Bronchial epithelial cell (primary cell): ENCODE data around the gene KRCC1. TPM values are rescaled to one million over a fixed set of nuclear protein-coding genes. Genes with fewer than 3 reads are reported as not detected.

Source experiments
- DNase-seq: peaks from one replicate; pipeline ENCODE4 v3.0.0-alpha.2; 2010; ENCODE audit warnings: low read depth
- FAIRE-seq: peaks from 2 replicates; lab custom pipeline; 2011; peaks lifted over from hg19 to GRCh38; lab: Jason Lieb, UNC
- H3K27me3 ChIP-seq: 2 replicates; pipeline ENCODE4 v1.5.1; 2011; ENCODE audit warnings: low read length; ENCODE audit not compliant: control insufficient read depth, insufficient read depth
- H3K36me3 ChIP-seq: 2 replicates; pipeline ENCODE4 v1.5.1; 2011; ENCODE audit warnings: low read length; ENCODE audit not compliant: control insufficient read depth, insufficient read depth
- H3K4me3 ChIP-seq: 2 replicates; pipeline ENCODE4 v1.5.1; 2011; ENCODE audit warnings: mild to moderate bottlenecking, low read depth, low read length, control low read depth
- total RNA-seq: library from RNA; depleted of rRNA; stranded (reverse); fragments of >200 nt; gene quantifications from 2 replicates; pipeline ENCODE4 v1.2.1, GENCODE V29; 2014
- TF ChIP-seq, protein P1 (sequence below): IDR thresholded peaks from 2 replicates; pipeline ENCODE4 v1.5.1; 2011; ENCODE audit warnings: mild to moderate bottlenecking, moderate library complexity, low read length, control low read depth, inconsistent platforms; ENCODE audit not compliant: insufficient read depth, severe bottlenecking

KRCC1 gene
- 8.4 and 13.6 TPM in 2 replicates for total RNA-seq

DNA sequence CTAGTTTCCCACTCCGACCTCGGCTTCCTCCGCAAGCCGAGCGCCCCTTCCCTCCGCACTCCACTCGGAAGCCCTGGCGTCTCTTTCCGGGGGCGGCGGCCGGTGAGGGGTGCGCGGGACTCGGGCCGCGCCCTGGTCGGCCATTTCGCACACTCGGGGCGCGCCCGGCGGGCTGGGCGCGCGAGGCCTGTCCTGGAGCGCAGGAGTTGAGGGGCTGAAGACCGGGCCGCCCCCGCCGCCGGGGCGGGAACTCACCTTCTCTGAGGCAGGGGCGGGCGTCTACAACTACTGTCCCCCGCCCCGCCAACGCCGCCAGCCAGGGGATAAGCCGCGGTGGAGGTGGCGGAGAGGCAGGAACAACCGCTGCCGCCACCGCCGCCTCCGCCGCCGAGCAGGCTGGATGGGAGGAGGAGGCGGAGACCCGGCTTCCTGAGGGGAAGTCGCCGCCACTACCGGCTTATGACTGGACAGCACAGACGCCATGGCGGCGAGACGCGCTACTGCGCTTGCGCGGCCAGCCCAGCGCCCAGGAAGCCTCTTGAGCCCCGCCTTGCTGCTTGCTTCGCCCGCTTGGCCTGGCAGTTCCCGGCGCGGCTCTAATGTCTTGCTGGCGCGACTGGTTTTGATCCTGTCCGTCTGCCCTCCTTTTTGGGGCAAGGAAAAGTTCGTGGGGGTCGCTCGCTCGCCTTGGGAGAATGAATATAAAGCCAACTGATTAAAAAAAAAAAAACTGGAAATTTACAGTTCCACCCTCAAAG, at the start of gene KRCC1:
KRCC1 (minus strand) TSS at position 413 of the 758 bp plus-strand sequence. CDS start 27,220 bp downstream, outside the sequence.
- FAIRE-seq = no peak

DNA sequence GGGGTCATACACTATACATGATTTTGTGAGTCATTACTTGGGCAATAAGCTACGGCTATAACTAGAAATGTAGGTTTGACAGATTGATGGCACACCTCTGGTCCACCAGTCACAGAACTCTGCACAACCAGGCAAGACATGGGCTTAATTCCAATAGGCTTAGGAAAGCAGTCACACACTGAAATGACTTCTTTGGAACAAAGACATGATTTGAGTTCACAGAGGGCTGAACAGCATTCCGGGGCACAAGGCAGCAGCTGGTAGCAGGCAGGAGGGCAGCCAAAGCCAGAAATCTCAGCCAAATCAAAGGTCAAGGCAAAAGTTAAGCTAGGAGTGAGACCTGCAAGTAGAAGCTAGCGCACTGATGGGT, 44.9 kb upstream of the KRCC1 start:
- DNase-seq (no peak), FAIRE-seq (no peak)
- H3K36me3 ChIP-seq = no peaks in the 10 kb centered on the region
- peaks cover 1% of the 10 kb centered on the region for H3K27me3 ChIP-seq
- TF ChIP-seq, protein P1, sequence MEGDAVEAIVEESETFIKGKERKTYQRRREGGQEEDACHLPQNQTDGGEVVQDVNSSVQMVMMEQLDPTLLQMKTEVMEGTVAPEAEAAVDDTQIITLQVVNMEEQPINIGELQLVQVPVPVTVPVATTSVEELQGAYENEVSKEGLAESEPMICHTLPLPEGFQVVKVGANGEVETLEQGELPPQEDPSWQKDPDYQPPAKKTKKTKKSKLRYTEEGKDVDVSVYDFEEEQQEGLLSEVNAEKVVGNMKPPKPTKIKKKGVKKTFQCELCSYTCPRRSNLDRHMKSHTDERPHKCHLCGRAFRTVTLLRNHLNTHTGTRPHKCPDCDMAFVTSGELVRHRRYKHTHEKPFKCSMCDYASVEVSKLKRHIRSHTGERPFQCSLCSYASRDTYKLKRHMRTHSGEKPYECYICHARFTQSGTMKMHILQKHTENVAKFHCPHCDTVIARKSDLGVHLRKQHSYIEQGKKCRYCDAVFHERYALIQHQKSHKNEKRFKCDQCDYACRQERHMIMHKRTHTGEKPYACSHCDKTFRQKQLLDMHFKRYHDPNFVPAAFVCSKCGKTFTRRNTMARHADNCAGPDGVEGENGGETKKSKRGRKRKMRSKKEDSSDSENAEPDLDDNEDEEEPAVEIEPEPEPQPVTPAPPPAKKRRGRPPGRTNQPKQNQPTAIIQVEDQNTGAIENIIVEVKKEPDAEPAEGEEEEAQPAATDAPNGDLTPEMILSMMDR = no peak
- H3K4me3 ChIP-seq = no peak overlapping the region

More for the DNA sequence above, at the start of gene KRCC1:
- Histone ChIP-seq H3K36me3 (no peaks in the 10 kb centered on the region), H3K27me3 (no peaks in the 10 kb centered on the region), H3K4me3 (peak within 1 kb of the TSS; percentile 87)
- peak; percentile 92 for DNase-seq
- TF ChIP-seq, protein P1 = no peak

DNA sequence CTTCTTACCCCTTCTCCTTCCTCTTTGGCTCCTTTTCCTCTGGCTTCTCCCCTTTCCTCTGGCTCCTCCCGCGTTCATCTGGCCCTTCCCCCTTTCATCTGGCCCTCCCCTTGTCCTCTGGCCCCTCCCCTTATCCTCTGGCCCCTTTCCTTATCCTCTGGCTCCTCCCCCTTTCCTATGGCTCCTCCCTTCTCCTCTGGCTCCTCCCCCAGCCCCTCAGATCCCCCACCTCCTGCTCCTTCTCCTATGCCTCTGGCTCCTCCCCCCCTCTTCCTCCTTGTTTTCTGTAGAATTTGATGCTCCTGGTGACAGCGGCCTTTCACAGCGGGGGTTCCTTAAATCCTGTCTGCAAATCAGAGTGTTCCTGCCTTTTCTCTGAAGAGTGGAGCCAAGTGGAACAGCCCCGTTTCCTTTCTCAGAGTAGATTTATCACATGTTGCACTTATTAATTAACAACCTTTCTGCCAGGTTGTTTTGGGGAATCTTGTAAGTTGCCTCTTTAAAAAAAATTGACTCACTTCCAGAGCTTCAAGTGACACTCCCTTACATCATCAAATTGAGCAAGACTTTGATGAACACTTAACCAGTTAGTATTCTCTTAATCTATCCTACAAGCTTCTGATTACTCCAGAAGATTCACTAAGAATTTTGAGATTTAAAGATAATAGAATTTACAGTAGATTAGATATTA, 44.4 kb upstream of the KRCC1 start:
- DNase-seq (peak; percentile 74), FAIRE-seq (no peak)
- H3K27me3 ChIP-seq = peaks cover 1% of the 10 kb centered on the region
- no peaks in the 10 kb centered on the region for H3K36me3 ChIP-seq
- H3K4me3 ChIP-seq = no peak overlapping the region
- TF ChIP-seq, protein P1 = no peak

GRCh38 chr2:88098558-88098900, 42.9 kb upstream of the KRCC1 start:
- H3K27me3 ChIP-seq = peaks cover 1% of the 10 kb centered on the region
- no peak for FAIRE-seq
- no peak overlapping the region for H3K4me3 ChIP-seq
- TF ChIP-seq, protein P1 = no peak
- DNase-seq = no peak
- no peaks in the 10 kb centered on the region for H3K36me3 ChIP-seq

GRCh38 chr2:88097891-88098557, 42.4 kb upstream of the KRCC1 start:
- Histone ChIP-seq H3K36me3 (no peaks in the 10 kb centered on the region), H3K4me3 (no peak overlapping the region), H3K27me3 (peaks cover 1% of the 10 kb centered on the region)
- no peak for FAIRE-seq
- DNase-seq = no peak
- TF ChIP-seq, protein P1 = no peak
